HEK293T (cell line): ENCODE measurements around the gene UTS2.

Experiments
- ARNT ChIP-seq: fragments of 450-650 bp; IDR thresholded peaks from 2 replicates; pipeline ENCODE4 v1.6.1; 2017; ENCODE audit warnings: mild to moderate bottlenecking
- BHLHE40 ChIP-seq: fragments of 450-650 bp; IDR thresholded peaks from 2 replicates; pipeline ENCODE4 v1.6.1; 2016; ENCODE audit warnings: mild to moderate bottlenecking, moderate library complexity, borderline replicate concordance
- ELF4 ChIP-seq: fragments of 450-650 bp; IDR thresholded peaks from 2 replicates; pipeline ENCODE4 v1.6.1; 2017; ENCODE audit warnings: antibody characterized with exemption
- FOXA1 ChIP-seq: fragments of 450-650 bp; IDR thresholded peaks from 2 replicates; pipeline ENCODE4 v1.6.1; 2016; ENCODE audit warnings: mild to moderate bottlenecking
- FOXK2 ChIP-seq: fragments of 450-650 bp; IDR thresholded peaks from 2 replicates; pipeline ENCODE4 v1.6.1; 2016; ENCODE audit warnings: mild to moderate bottlenecking
- FOXM1 ChIP-seq: fragments of 450-650 bp; IDR thresholded peaks from 2 replicates; pipeline ENCODE4 v1.6.1; 2017; ENCODE audit warnings: mild to moderate bottlenecking, borderline replicate concordance
- L3MBTL2 ChIP-seq: fragments of 450-650 bp; conservative IDR thresholded peaks from 2 replicates; pipeline ENCODE4 v1.6.1; 2016; ENCODE audit warnings: mild to moderate bottlenecking
- LEF1 ChIP-seq: fragments of 450-650 bp; IDR thresholded peaks from 2 replicates; pipeline ENCODE4 v1.6.1; 2017; ENCODE audit warnings: mild to moderate bottlenecking, borderline replicate concordance
- NFRKB ChIP-seq: fragments of 450-650 bp; IDR thresholded peaks from 2 replicates; pipeline ENCODE4 v1.6.1; 2016; ENCODE audit warnings: mild to moderate bottlenecking, moderate library complexity
- SP1 ChIP-seq: fragments of 450-650 bp; IDR thresholded peaks from 2 replicates; pipeline ENCODE4 v1.6.1; 2017
- TARDBP ChIP-seq: fragments of 450-650 bp; IDR thresholded peaks from 2 replicates; pipeline ENCODE4 v1.6.1; 2016
- ZNF384 ChIP-seq: fragments of 450-650 bp; IDR thresholded peaks from 2 replicates; pipeline ENCODE4 v1.6.1; 2016

DNA sequence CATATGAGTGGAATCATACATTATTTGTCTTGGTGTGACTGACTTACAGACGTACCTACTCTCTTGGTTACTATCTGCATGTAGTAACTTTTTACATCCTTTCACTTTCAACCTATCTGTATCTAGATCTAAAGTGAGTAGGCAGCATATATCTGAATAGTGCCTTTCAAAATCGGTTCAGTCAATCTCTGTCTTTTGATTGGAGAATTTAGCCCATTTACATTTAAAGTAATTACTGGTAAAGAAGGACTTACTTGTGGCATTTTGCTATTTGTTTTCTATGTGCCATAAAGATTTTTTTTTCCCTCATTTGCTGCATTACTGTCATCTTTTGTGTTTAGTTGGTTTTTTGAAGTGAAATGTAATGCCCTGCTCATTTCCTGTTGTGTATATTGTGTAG is 14.2 kb downstream of the UTS2 start:
- TF ChIP-seq FOXA1 (no peak), FOXM1 (no peak), NFRKB (no peak), ZNF384 (no peak), BHLHE40 (no peak), ELF4 (no peak), SP1 (no peak), LEF1 (no peak), ARNT (no peak), L3MBTL2 (no peak), FOXK2 (no peak), TARDBP (no peak)
